Rectal smooth muscle tissue (tissue), 1 donor: Measurements from ENCODE around the gene ZNF600.
"Not testable (repeated sequence)": the region's sequence is repeated elsewhere in the genome, so short reads cannot be mapped to it uniquely, and the experiment has no call there.

Experiments used
- H3K27ac ChIP-seq: one replicate; pipeline ENCODE4 v1.7.0; 2013; ENCODE audit warnings: low read depth, low read length, inconsistent platforms
- H3K27me3 ChIP-seq: one replicate; pipeline ENCODE4 v1.7.0; 2013; ENCODE audit warnings: low read length; ENCODE audit not compliant: control insufficient read depth, insufficient read depth
- H3K36me3 ChIP-seq: one replicate; pipeline ENCODE4 v1.7.0; 2013; ENCODE audit warnings: low read length; ENCODE audit not compliant: control insufficient read depth, insufficient read depth
- H3K4me1 ChIP-seq: one replicate; pipeline ENCODE4 v1.7.0; 2013; ENCODE audit warnings: low read length; ENCODE audit not compliant: control insufficient read depth, insufficient read depth
- H3K4me3 ChIP-seq: one replicate; pipeline ENCODE4 v1.7.0; 2013; ENCODE audit warnings: low read length
- H3K9ac ChIP-seq: one replicate; pipeline ENCODE4 v1.7.0; 2013; ENCODE audit warnings: low read length

The ZNF600 gene

DNA sequence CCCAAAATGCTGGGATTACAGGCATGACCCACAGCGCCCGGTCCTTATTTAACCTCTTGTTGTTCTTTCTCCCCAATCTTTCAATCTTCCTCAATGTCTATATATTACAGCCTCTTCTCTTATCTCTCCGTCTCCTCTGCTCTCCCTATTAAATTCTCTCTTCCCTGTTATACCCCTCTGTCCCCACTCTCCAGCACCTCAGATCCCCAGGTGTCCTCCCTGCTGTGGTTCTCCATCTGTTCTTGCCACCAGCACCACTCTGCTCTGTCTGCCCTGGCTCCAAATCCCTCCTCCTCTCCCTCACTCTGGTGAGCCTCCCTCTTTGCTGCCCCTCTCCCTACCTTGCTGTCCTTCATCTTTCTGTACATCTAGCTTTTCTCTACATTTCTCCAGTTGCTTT, 1.1 kb downstream of the ZNF600 start:
- Histone ChIP-seq H3K27ac (no peak overlapping the region), H3K4me1 (no peaks in the 10 kb centered on the region), H3K4me3 (no peak overlapping the region), H3K9ac (no peak overlapping the region), H3K36me3 (peaks cover 2% of the 10 kb centered on the region), H3K27me3 (no peaks in the 10 kb centered on the region)

DNA sequence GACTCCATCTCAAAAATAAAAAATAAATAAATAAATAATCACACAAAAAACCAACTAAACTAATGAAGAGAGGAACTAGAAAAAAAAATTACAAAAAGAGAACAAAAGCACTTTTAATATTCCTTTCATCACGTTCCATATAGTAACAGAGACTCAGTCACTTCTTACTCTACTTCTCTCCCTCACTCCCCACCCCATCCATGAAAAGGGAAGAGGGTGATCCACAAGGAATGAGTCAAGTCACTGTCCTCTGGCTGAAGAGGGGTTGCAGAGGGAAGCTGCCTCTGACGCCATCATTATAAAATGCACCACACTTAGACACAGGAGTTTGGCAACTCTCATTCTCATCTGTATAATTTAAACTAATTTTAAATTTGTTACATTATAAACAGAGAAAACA, 3.7 kb downstream of the ZNF600 start:
- H3K4me3 ChIP-seq, H3K9ac ChIP-seq, H3K4me1 ChIP-seq, H3K27ac ChIP-seq, H3K27me3 ChIP-seq, H3K36me3 ChIP-seq: not testable (repeated sequence)

DNA sequence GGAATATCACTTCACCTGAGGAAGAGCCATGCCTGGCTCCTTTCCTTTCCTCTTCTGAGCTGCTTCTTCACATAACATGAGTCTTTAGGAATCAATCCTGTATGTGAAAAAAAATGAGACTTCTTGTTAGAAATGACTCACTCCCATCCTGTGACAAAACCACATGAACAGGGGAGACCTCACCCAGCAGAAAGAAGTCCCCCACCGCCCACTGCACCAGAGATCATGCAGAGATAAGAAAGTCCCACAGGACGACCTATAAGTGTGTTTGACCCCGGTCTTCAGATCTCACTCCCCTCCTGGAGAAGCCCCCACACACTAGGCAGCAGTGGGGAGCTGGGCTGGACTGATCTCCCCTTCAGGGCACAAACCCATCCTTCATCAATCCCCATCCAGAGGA, 7.8 kb downstream of the ZNF600 start:
- Histone ChIP-seq H3K4me3 (no peak overlapping the region), H3K36me3 (peaks cover 6% of the 10 kb centered on the region), H3K9ac (no peak overlapping the region), H3K4me1 (no peaks in the 10 kb centered on the region), H3K27ac (no peak overlapping the region), H3K27me3 (no peaks in the 10 kb centered on the region)

- not testable (repeated sequence) for H3K4me1 ChIP-seq, H3K27ac ChIP-seq, H3K27me3 ChIP-seq, H3K9ac ChIP-seq, H3K4me3 ChIP-seq, H3K36me3 ChIP-seq
These were observed 30.1 kb downstream of the ZNF600 start for GRCh38 chr19:52756447-52756846.

DNA sequence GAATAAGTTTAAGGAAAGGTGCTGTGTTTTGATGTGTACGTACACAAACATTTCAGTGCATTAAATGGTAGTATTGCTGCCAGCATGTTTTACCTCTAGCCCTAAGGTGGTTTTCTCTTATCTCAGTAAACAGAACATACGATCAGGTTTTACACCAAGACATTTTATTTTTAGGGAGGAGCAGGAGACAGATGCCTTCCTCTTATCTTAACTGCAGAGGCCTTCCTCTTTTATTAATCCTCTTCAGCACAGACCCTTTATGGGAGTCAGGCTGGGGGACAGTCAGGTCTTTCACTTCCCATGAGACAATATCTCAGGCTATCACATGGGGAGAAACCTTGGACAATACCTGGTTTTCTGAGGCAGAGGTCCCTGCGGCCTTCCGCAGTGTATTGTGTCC, 36.8 kb downstream of the ZNF600 start:
- no peak overlapping the region for H3K27ac ChIP-seq
- H3K27me3 ChIP-seq: no peaks in the 10 kb centered on the region
- no peaks in the 10 kb centered on the region for H3K36me3 ChIP-seq
- H3K4me3 ChIP-seq: no peak overlapping the region
- no peaks in the 10 kb centered on the region for H3K4me1 ChIP-seq
- H3K9ac ChIP-seq: no peak overlapping the region

DNA sequence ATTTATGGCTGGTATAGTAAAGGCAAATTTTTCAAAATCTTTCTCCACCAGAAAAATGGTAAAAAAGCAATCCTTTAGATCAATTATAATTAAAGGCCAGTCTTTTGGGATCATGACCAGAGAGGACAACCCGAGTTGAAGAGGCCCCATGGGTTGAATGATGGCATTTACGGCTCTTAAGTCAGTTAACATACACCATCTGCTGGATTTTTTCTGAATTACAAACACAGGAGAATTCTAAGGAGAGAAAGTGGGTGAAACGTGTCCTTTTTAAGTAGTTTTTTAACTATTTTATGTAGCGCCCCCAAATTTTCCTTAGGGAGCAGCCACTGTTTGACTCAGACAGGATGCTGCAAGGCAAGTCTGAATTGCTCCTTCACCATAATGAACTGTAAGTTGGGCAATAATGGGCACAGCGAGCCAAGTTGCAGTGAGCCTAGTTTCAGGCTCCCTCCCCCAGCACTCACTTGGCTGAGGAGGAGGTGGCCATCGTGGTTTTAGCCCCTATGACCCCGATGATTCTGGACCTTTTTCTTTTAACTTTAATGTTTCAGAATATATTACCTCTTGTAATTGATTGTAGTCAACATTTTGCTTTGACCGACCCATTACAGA, 38.1 kb downstream of the ZNF600 start:
- no peaks in the 10 kb centered on the region for H3K27me3 ChIP-seq
- no peaks in the 10 kb centered on the region for H3K36me3 ChIP-seq
- no peaks in the 10 kb centered on the region for H3K4me1 ChIP-seq
- no peak overlapping the region for H3K9ac ChIP-seq
- H3K4me3 ChIP-seq: no peak overlapping the region
- no peak overlapping the region for H3K27ac ChIP-seq

DNA sequence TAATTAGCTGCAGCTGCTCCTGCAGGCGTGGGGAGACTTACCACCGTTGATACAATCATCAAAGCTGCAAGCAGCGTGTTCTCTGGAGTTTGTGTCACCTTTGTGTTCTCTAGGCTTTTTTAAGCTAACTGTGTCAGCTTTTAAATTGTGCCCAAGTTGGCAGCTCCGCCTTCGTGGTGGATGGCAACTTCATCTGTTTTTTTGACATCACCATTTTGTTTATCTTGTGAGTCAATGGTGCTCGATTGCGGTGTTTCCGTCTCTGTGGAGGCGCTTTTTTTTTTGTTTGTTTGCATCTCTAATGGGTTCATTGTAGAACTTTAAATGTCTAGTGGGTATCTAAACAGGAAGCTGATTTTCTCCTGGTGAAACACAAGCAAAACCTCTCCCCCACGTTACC, 40.7 kb downstream of the ZNF600 start:
- H3K27me3 ChIP-seq, H3K27ac ChIP-seq, H3K4me1 ChIP-seq, H3K4me3 ChIP-seq, H3K36me3 ChIP-seq, H3K9ac ChIP-seq: not testable (repeated sequence)

- Histone ChIP-seq H3K27me3 (no peaks in the 10 kb centered on the region), H3K4me3 (no peak overlapping the region), H3K9ac (no peak overlapping the region), H3K27ac (no peak overlapping the region), H3K36me3 (no peaks in the 10 kb centered on the region), H3K4me1 (no peaks in the 10 kb centered on the region)
These were observed 43.5 kb downstream of the ZNF600 start for GRCh38 chr19:52743091-52743490.

DNA sequence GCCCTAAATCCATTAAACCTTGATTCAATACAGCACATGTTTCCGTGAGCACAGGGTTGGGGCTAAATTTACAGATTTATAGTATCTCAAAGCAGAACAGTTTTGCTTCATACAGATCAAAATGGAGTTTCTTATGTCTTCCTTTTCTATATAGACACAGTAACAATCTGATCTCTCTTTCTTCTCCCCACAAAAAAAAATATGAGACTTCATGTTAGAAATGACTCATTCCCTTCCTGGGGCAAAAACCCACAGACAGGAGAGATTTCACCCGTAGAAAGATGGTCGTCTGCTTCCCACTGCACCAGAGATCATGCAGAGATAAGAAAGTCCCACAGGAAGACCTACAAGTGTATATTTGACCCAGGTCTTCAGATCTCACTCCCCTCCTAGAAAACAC, 44.1 kb downstream of the ZNF600 start:
- H3K27ac ChIP-seq: no peak overlapping the region

GRCh38 chr19:52741951-52742485, 44.6 kb downstream of the ZNF600 start:
- Histone ChIP-seq H3K4me3 (no peak overlapping the region), H3K27me3 (no peaks in the 10 kb centered on the region), H3K4me1 (no peaks in the 10 kb centered on the region), H3K36me3 (no peaks in the 10 kb centered on the region), H3K9ac (no peak overlapping the region), H3K27ac (no peak overlapping the region)

More for the DNA sequence above, 44.1 kb downstream of the ZNF600 start:
- Histone ChIP-seq H3K27me3 (no peaks in the 10 kb centered on the region), H3K4me1 (no peaks in the 10 kb centered on the region), H3K4me3 (no peak overlapping the region), H3K9ac (no peak overlapping the region), H3K36me3 (no peaks in the 10 kb centered on the region)

GRCh38 chr19:52741371-52741770, 45.2 kb downstream of the ZNF600 start:
- H3K36me3 ChIP-seq, H3K4me1 ChIP-seq, H3K4me3 ChIP-seq, H3K27ac ChIP-seq, H3K9ac ChIP-seq, H3K27me3 ChIP-seq: not testable (repeated sequence)

DNA sequence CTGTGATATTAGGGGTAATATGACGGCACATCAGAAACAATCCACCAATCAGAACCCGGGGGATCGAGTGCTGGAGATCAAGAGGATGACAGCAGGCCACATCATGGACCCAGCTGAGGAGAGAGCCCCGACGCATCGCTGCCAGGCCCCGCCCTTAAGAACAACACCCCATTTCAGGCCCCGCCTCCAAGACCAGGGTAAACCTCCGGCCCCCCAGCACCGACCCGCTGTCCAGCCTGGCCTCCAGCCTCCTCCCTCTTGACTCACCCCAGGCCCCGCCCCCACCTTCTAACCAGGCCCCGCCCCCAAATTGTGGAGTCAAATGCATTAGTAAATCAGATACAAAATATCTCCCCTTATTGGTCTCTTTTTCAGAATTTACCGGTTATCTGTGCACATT, 47.0 kb downstream of the ZNF600 start:
- Histone ChIP-seq H3K4me1 (no peaks in the 10 kb centered on the region), H3K9ac (no peak overlapping the region), H3K36me3 (no peaks in the 10 kb centered on the region), H3K27ac (no peak overlapping the region), H3K27me3 (no peaks in the 10 kb centered on the region), H3K4me3 (no peak overlapping the region)

GRCh38 chr19:52735734-52736133, 50.9 kb downstream of the ZNF600 start:
- Histone ChIP-seq H3K9ac (no peak overlapping the region), H3K4me3 (peak overlapping the region; percentile 49), H3K4me1 (no peaks in the 10 kb centered on the region), H3K36me3 (no peaks in the 10 kb centered on the region), H3K27me3 (no peaks in the 10 kb centered on the region), H3K27ac (peak overlapping the region; percentile 88)
